A172 (cell line): Measurements from ENCODE around the gene POM121. TPM values are rescaled to one million over a fixed set of nuclear protein-coding genes. Genes with fewer than 3 reads are reported as not detected.
"Not testable (repeated sequence)": the region's sequence is repeated elsewhere in the genome, so short reads cannot be mapped to it uniquely, and the experiment has no call there.

Experiments used
- DNase-seq: peaks from one replicate; pipeline ENCODE4 v3.0.0-alpha.2; 2015; ENCODE audit warnings: low spot score
- total RNA-seq: library from RNA; depleted of rRNA; stranded (reverse); fragments of >200 nt; shearing (Covaris generic); gene quantifications from 2 replicates; pipeline ENCODE4 v1.2.3, GENCODE V29; 2014

The POM121 gene
- total RNA-seq, 1 experiment from 2014 or later, result 6.7 TPM

DNA sequence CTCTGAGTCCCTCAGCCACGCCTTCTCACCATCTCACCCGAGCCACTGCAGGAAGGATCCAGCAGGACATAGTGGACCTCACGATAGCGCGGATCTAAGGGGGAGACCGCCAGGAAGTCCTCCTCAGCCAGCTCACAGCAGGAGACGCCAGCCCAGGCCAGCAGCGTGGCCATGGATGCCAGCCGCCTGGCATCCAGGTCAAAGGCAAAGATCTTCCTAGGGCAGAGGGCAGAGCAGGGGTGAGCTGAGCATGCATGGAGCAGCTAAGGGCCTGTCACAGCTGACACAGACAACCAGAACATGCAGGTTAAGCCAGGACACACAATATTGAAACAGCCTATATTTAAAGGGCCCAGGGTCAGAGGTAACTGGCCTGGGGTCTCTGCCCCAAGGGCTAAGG lies 24.4 kb downstream of the POM121 start:
- DNase-seq, result not testable (repeated sequence)

DNA sequence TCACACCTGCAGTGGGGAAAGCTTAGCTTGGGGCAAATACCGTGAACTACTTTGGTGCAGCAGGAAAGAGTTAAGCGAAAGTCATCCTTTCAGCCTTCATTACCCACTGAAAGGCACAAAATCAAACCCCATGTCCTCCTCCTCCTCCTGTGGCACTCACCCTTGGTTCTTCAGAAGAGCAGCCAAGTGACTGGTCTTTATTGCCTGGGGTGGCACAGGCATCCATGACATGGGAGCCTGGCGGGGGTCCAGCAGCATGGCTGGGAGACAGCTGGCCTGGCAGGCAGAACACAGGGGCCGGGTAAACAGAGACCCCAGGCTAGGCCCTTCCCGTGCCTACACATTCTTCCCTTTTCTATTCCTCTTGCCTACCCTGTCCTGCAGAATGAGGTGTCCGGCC lies 24.8 kb downstream of the POM121 start:
- not testable (repeated sequence) for DNase-seq

DNA sequence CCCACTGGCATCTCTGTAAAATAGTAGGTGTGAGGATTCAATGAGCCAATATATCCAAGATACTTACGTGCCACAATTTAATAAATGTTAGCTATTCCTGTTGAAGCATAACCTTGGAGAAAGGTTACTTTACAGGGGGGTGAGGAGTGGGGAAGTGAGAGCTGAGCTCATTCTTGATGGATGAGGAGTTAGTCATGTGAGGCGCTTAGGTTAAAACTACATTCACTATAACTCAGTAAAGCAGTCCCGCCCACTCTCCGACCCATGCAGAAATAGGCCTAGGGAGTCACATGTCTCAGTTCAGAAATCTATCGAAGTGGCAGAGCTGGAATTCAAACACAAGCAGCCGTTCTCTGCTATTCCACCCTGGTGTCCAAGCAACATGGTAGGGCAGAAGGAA lies 25.5 kb downstream of the POM121 start:
- not testable (repeated sequence) for DNase-seq

DNA sequence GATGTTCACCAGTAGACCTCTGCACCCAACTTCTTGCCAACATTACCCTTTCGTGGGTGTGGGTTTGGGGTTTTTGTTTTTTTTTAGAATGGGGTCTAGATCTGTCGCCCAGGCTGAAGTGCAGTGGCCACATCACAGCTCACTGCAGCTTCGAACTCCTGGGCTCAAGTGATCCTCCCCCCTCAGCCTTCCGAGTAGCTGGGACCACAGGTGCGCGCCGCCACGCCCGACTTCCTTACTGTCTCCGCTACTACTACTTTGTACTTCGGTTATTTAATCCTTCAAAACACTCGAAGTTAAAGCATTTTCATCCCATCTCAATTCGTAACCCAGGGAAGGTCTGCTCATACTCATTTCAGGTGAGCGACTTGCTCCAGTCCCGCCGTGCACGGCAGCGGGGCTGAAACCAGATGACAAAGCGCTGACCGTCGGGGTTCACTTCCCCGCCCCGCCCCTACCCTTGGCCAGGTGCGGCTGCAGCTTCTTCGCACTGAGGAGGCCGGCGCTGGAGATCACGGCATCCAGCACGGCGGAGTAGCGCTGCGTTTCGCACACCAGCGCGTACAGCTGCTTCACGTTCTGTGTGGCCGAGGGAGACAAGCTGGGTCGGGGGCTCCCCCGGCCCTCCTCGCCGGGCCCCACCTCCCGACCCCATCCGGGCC lies 29.1 kb downstream of the POM121 start:
- not testable (repeated sequence) for DNase-seq

DNA sequence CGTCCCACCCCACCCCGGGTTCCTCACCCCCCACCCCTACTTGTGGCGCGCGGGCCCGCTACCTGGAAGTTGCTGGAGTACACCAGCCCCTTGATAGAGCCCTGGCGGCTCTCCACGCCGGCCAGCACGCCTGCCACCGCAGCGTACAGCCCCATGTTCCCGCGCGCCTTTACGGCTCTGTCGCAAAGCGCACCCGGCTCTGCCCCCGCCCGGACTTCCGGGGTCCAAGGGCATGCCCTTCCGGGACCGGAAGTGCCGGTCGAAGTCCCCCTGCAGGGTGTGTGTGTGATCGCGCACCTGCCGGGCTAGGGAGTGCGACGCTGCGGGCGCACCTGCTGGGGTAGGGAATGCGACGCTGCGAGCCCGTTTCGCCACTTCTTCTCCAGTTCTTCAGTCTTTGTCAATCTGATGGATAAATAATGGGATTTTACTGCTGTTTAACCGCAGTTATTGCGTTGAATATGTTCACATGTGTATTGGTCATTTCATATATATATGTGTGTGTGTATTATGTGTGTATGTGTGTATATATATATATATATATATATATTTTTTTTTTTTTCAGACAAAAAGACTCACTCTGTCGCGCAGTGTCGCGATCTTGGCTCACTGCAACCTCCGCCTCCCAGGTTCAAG lies 29.8 kb downstream of the POM121 start:
- DNase-seq, result not testable (repeated sequence)

DNA sequence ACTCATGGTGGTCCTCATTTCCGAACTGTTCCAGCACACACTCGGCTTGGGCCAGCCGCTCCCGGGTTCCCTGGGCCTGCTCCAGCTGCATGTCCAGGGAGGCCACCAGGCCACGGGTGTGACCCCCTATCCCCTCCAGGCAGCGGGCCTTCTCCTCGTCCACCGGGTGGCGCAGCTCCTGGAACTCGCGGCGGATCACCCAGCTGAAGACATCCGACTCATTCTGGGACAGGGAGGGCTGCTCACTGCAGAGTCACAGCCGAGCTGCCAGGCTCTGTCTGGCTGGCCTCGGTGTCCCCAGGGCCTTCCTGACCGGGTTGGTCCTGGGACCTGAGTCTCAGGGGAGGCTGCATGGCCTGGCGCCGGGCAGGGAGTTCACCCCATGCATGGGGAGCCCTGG lies 35.1 kb downstream of the POM121 start:
- DNase-seq, result not testable (repeated sequence)

DNA sequence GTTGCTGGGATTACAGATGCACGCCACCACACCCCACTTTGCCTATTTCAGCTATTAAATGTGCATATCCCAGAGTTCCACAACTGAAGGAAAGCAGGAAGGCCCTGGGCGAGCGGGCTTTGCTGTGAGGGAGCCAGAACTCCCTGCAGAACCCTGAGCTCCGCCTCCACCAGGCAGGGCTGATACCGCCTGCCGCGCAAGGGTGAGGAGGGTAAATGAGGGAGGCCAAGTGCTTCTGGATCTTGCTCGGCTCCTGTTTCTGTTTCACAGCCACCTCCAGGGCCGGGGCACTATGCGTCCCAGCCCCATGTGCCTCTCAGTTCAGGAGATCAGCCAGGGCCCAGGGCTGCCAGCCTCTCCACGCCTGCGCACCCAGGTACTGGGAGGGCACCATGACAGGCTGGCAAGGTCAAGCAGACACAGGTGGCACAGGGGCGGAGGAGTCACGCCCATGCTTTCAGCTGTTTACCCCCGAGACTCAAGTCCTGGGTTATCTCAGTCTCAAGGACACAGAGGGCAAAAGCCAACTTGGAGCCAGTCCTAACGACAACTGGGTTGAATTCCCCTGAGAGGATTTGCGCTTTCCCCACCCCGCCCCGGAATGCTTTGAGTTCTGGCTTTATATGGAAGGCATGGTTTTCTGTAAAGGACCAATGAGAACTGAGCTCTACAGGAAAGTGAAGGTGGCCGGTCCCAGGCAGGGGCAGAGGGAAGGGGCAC lies 35.9 kb downstream of the POM121 start:
- not testable (repeated sequence) for DNase-seq

DNA sequence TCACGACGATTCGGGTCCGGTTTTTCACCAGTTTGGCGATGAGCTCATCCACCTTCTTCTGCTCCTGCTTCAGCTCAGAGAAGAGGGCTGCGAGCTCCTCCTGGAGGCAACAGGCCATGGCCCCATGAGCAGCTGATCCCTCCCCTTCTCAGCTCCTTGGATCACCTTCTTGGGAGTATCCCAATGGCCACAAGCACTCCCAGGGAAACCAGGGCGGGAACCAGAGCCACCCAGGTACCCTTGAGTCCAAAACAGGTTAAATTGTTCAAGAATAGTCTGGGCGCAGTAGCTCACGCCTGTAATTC lies 36.4 kb downstream of the POM121 start:
- DNase-seq, result not testable (repeated sequence)

DNA sequence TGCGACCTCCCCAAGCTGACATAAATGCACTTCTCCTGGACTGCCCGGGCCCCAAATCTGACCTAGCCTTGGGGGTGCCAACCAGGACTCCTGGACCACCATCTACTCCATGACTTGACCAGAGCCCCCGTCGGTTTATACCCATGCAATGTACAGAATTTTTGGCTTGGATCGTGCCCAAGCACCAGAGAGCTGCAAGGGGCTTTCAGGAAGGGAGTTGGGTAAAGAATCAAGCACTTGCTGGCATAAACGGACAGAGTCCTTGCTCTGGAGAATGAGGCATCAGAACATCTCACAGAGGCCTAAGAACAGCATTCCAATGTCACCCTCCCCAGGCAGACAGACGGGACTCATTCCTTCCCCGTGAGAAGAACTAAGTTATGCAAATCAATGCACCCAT lies 38.2 kb downstream of the POM121 start:
- DNase-seq, result not testable (repeated sequence)

DNA sequence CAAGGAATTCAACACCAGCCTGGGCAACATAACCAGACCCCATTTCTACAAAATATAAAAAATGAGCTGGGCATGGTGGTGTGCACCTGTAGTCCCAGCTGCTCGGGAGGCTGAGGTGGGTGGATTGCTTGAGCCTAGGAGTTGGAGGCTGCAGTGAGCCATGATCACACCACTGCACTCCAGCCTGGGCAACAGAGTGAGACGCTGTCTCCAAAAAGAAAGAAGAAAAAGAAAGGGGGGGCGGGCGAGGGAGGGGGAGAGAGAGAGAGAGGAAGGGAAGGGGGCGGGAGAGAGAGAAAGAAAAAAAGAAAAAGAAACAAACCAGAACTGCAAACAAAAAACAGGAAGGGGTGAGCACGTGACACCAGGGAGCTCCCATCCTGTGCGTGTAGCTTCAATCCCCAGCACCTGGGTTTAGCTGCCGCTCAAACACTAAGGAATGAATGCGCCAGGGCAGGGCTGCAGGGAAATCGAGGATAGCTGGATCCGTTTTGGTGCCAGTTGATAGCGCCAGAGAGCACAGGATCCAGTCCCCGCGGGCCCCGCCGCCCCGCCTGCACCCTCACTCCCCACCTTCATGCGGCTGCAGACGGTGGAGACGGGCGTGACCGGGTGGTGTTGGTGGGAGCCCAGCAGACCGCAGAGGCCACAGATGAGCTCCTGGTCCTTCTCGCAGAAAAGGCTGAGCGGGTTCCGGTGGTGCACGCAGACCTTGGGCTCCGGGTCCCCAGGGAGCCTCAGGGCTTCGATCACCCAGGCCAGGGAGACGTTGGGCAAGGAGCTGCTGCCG lies 40.5 kb downstream of the POM121 start:
- not testable (repeated sequence) for DNase-seq

DNA sequence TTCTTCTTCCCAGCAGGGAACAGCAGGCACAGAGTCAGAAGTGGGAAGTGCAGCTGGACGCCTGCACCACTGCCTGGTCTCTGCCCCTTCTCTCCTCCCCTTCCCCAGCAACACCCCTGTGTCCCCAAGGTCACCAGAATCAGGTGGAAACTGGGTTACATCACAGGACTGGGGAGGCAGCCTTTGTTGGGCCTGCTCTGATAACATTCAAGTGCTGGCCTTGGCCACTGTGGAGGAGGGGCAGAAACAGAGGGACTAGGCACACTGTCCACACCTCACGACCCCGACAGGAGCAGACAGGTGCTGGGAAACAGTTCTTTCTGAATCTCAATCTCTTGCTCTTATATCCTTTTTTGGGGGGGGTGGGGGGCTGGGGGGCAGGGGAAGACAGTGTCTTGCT lies 42.0 kb downstream of the POM121 start:
- not testable (repeated sequence) for DNase-seq

DNA sequence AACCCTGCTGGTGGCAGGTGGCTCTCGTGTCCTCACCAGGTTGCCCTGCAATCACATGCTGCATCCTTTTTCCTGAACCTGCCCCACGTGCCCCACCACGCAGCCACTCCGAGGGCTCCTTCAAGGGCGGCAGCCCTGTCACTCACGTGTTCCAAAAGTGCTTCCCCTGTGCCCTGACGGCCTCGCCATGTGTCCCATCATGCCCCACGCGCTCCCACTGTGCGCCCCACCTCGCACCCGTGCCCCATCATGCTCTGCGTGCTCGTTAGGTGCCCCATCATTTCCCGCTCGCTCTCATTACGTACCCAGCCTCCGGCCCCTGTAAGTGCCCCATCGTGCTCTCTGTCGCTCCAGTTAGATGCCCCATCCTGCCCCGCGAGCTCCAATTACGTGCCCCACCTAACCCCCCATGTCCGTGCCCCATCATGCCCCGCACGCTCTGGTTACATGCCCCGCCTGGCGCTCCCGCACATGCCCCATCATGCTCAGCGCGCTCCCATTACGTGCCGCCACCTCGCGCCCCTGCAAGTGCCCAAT lies 44.2 kb downstream of the POM121 start, which contains the start of gene TRIM74:
Gene TRIM74, minus strand, starts transcription at position 487 of the 537 bp plus-strand sequence. CDS start 3,309 bp downstream, outside the sequence.
- not testable (repeated sequence) for DNase-seq

DNA sequence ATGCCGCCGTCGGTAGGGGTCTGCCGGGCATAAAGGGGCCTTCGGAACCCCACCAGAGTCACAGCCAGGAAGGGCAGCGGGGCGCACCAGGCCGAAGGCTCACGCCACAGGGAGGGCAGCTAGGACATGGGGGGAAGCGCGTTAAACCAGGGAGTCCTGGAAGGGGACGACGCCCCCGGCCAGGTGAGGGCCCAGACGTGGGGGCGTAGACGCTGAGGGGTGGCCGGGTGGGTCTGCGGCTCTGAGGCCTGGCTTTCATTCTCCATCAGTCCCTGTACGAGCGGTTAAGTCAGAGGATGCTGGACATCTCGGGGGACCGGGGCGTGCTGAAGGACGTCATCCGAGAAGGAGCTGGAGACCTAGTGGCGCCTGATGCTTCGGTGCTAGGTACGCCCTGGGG lies 44.8 kb downstream of the POM121 start:
- not testable (repeated sequence) for DNase-seq

DNA sequence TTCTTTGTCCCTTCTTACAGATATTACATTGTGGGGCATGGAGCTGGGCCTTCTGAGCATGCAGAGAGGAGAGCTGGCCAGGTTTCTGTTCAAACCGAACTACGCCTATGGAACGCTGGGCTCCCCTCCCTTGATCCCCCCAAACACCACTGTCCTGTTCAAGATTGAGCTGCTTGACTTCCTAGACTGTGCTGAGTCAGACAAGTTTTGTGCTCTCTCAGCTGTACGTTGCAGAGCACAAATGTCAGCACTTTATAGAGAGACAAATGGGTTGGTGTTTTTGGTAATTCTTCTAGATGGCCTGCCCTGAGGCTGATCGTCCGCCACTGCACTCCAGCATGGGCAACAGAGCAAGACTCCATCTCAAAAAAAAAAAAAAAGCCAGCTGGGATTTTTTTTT lies 46.6 kb downstream of the POM121 start:
- DNase-seq, result not testable (repeated sequence)

DNA sequence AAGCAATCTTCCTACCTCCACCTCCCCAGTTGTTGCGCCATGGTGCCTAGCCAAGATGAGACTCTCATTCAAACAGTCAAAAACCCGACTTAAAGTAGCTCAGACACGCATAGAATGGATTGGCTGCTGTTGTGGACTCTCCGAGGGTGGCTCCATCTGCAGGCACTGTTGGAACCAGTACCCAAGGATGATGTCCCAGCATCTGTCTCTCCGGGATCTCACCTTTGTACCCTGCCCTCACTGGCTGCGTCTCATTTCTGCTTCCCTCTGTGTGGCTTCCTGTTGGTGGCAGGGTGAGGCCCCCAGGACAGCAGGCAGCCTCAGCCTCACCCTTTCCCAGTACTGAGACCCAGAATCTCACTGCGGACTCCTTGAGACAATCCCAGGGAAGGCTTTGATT lies 49.9 kb downstream of the POM121 start:
- DNase-seq, result not testable (repeated sequence)

DNA sequence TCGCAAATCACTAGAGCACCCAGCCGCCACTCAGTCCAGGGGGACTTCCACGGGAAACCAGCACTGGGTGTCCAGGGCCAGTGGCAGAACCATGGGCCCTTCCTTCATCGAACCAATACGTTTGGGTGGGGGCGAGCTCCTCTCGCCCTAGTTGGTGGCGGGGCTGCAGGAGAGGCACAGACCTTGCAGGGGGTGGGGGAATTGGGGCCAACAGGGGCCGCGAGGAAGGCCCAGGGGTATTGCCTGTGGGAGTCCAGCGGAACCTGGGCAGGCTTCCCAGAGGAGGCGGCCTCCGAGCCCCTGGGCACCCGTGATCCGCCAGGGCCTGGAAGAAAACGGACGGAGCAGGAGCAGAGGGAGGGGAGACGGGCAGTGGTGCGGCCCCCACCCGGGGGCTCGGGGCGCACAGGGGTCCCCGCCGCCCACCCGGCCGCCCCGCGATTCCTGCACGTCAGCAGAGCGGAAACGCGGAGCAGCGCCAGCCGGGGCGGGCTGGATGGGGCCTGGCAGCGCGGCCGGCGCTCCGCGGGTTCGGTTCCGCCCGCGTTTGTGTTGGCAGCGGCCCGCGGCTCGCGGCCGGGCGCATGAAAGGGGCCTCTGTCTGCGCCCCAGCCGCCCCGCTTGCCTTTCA lies 50.9 kb downstream of the POM121 start:
- not testable (repeated sequence) for DNase-seq

DNA sequence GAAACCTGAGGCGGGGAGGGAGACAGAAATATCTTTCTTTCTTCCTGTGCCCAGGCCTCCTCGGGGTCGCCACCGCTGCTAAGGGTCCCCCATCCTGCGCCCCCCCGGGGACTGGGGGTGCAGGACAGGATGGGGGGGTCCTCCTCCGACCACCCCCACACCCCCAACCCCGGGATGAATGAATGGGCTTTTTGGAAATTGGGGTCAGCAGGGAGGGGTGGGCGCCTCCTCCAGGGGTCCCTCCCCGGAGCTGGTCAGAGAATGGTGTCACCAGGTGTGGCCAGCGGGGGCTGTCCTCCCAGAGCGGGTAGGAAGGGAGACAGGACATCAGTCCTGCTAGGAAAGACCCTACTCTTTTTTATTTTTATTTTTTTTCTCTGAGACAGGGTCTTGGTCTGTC lies 51.5 kb downstream of the POM121 start:
- DNase-seq, result not testable (repeated sequence)

DNA sequence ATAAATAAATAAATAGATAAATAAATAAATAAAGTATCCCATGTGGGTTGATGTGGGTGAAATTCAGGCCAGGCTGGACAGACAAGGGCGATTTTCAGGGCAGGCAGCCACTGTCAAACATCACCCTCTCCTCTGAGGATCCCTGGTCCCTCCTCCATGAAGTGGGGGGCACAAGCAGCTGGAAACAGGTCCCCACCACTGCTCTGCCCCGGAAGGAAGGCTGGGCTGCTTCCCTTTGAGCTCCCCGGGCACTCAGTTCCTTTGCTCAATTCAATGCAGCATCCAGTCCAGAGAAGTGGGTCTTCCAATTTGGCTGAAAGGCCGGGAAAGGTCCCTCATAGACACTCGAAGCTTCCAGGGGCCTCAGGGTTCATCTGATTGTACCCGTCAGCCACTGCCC lies 55.5 kb downstream of the POM121 start:
- not testable (repeated sequence) for DNase-seq

DNA sequence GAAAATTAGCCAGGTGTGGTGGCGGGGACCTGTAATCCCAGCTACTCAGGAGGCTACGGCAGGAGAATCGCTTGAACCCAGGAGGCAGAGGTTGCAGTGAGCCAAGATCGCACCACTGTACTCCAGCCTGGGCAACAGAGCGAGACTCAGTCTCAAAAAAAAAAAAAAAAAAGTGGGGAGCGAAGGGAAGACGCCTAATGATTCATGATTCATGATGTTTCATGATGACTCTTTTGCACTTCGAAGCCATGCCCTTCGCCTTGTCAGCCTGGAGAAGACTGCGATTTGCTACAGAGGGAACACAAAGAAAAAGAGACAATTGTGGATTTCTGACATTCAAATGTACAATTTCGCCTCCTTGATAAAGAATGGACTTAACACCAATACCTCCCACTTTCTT lies 57.2 kb downstream of the POM121 start:
- not testable (repeated sequence) for DNase-seq

DNA sequence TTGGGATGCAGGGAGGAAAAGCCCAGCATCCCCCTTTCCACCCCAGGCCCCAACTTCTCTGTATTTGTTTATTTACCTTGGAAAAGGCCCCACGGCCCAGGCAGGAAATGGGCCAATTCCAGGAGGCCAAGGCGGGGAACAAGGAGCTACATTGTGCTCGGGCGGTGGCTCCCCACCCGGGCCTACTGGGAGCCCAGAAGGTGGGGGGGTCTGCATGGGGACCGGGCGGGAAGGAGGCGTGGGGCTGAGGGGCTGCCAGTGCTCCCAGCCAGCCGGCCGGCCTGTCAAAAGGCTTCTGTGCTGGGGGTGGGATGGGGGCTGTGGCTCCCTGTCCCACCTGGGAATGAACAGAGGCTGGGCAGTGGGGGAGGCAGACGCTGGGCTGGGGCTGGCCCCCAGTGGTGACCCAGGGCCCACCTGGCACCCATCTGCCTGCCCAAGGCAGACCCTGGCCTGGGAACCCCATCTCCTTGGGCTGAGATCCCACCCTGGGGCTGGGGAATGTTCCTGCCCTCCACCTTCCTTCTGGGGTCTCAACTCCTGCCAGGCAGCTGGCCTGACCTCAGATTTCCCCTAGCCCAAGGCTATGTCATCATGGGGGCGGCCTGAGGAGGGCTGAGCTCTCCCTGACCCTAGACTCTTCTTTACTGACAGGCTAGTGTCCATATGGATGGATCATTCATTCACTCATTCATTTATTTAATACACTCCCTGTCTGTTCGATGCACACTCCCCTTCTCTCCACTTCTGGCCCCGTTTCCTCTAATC lies 65.4 kb downstream of the POM121 start:
- DNase-seq, result not testable (repeated sequence)
